HL-60/S4 treated with retinoic acid at 250 ng/mL for 4 days and 3 days (cell line): ENCODE measurements around the gene CEMIP.

Source experiments
- in situ Hi-C: fragments of 300-500 bp; cut with MboI; formaldehyde crosslinking; loops from 2 replicates; pipeline ENCODE4 v1.7.0; 2022; ENCODE audit warnings: low sequenced_read_pairs

The CEMIP gene

GRCh38 chr15:80778964-80779657 is at the start of gene CEMIP:
Gene CEMIP, plus strand, starts transcription at chr15:80779370. Its CDS starts 94,510 bp downstream, at chr15:80873880.
- in situ Hi-C loops, result no loop called here

GRCh38 chr15:80730387-80730786 is 48.8 kb upstream of the CEMIP start:
- in situ Hi-C loops, result no loop called here

GRCh38 chr15:80730926-80731325 is 48.2 kb upstream of the CEMIP start:
- in situ Hi-C loops, result no loop called here

GRCh38 chr15:80732167-80732566 is 47.0 kb upstream of the CEMIP start:
- in situ Hi-C loops, result no loop called here

GRCh38 chr15:80732818-80733217 is 46.4 kb upstream of the CEMIP start:
- in situ Hi-C loops, result no loop called here

- in situ Hi-C loops, result no loop called here
These were observed 45.7 kb upstream of the CEMIP start for GRCh38 chr15:80733460-80733859.

- in situ Hi-C loops, result no loop called here
These were observed 43.8 kb upstream of the CEMIP start for GRCh38 chr15:80735344-80735743.

- in situ Hi-C loops, result no loop called here
These were observed 42.6 kb upstream of the CEMIP start for GRCh38 chr15:80736560-80736959.

- in situ Hi-C loops, result no loop called here
These were observed 39.3 kb upstream of the CEMIP start for GRCh38 chr15:80739919-80740318.

GRCh38 chr15:80742081-80742480 is 37.1 kb upstream of the CEMIP start:
- in situ Hi-C loops, result no loop called here

GRCh38 chr15:80743189-80743833 is 35.9 kb upstream of the CEMIP start:
- in situ Hi-C loops, result no loop called here

- in situ Hi-C loops, result no loop called here
These were observed 34.8 kb upstream of the CEMIP start for GRCh38 chr15:80744415-80744814.

GRCh38 chr15:80744826-80745225 is 34.3 kb upstream of the CEMIP start:
- in situ Hi-C loops, result no loop called here

GRCh38 chr15:80745888-80746287 is 33.3 kb upstream of the CEMIP start:
- in situ Hi-C loops, result no loop called here

GRCh38 chr15:80747317-80748053 is 31.7 kb upstream of the CEMIP start:
- in situ Hi-C loops, result no loop called here

GRCh38 chr15:80749589-80749988 is 29.6 kb upstream of the CEMIP start:
- in situ Hi-C loops, result no loop called here

GRCh38 chr15:80750575-80750974 is 28.6 kb upstream of the CEMIP start:
- in situ Hi-C loops, result no loop called here

- in situ Hi-C loops, result no loop called here
These were observed 27.0 kb upstream of the CEMIP start for GRCh38 chr15:80752204-80752603.

- in situ Hi-C loops, result no loop called here
These were observed 26.0 kb upstream of the CEMIP start for GRCh38 chr15:80753161-80753560.

- in situ Hi-C loops, result no loop called here
These were observed 25.2 kb upstream of the CEMIP start for GRCh38 chr15:80754014-80754413.

- in situ Hi-C loops, result no loop called here
These were observed 23.3 kb upstream of the CEMIP start for GRCh38 chr15:80755885-80756284.
